ENCODE results near the gene DERL2. TPM values are rescaled to one million over a fixed set of nuclear protein-coding genes. Genes with fewer than 3 reads are reported as not detected.
A peak's percentile ranks its signal among the peaks of the same experiment; 100 is the strongest.

DERL2 gene
- total and polyA plus RNA-seq, 9 of the 15 experiments (the other 6 are each of a cell fraction or from before 2014, with no cell fraction given), result 11.5 to 105 (median 30.7) TPM

DNA sequence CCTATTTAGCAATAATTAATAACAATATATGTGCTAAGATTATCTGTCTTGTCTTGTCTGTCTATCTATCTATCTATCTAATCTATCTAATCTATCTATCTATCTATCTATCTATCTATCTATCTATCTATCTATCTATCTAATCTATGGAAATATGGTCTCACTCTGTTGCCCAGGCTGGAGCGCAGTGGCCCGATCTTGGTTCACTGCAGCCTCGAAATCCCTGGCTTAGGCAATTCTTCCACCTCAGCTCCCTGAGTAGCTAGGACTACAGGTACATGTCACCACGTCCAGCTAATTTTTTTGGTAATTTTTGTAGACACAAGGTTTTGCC, 45.1 kb upstream of the DERL2 start:
- FAIRE-seq (no peak), ATAC-seq (no peak), DNase-seq (ENCODE audit: extremely low read depth in 1 of 4, low spot score in 3 of 4) (no peak)
- no peaks in the 10 kb centered on the region for H3K9me3 ChIP-seq (replicated peaks; ENCODE audit: control insufficient read depth, insufficient read depth, low read depth, low read length)
- H3K9me1 ChIP-seq (ENCODE audit: control insufficient read depth, insufficient read depth, low read length), result peaks cover 3% of the 10 kb centered on the region
- H3K27ac ChIP-seq (ENCODE audit: extremely low read depth, low read depth, low read length), result no peak overlapping the region
- intact Hi-C loops (cut with micrococcal nuclease) (no loop called here), in situ Hi-C loops (cut with MboI) (no loop called here)
- ChIA-PET CTCF (ENCODE audit: low intra/inter-chr PET ratio) (no interaction called here), POLR2A (interaction anchor here (1.1 kb wide), 1 partner anchor 26 kb away, joined by 3 read pairs; no protein-coding TSS in a partner anchor)
- no peak overlapping the region for H3K9ac ChIP-seq (ENCODE audit: insufficient read depth in 1 of 2, low read depth in 2 of 2, low read length in 2 of 2)
- no peak overlapping the region for H3K4me3 ChIP-seq
- H2AFZ ChIP-seq (ENCODE audit: low read depth, low read length), result no peak overlapping the region
- H3K27me3 ChIP-seq (ENCODE audit: control insufficient read depth in 2 of 2, insufficient read depth in 2 of 2, low read length in 2 of 2), result no peaks in the 10 kb centered on the region
- peaks cover 73% of the 10 kb centered on the region; the same call in 2 of the 3 replicates for H3K36me3 ChIP-seq (ENCODE audit: control insufficient read depth, insufficient read depth, low read length)
- no peak overlapping the region for H3K4me2 ChIP-seq (ENCODE audit: insufficient read depth, low read length)
- H4K20me1 ChIP-seq (replicated peaks; ENCODE audit: control insufficient read depth, insufficient read depth, low read length), result no peaks in the 10 kb centered on the region
- no peaks in the 10 kb centered on the region; a peak in 1 of 5 replicates for H3K4me1 ChIP-seq (replicated peaks in 1 of 2; ENCODE audit: control insufficient read depth in 2 of 2, insufficient read depth in 2 of 2, low read length in 2 of 2)
- no peaks in the 10 kb centered on the region for H3K79me2 ChIP-seq (ENCODE audit: control insufficient read depth, insufficient read depth, low read length)
- WGBS (ENCODE audit: insufficient coverage, low coverage, missing lambda C conversion rate), result 98% methylated on average over 4 of the region's 4 CpGs
- no TSS peak for BruUV-seq (replicated peaks)
- no peak for TF ChIP-seq CHD4 (IDR thresholded peaks at IDR 0.05; ENCODE audit: insufficient read depth, insufficient replicate concordance, low read depth, low read length, poor library complexity, severe bottlenecking)
- TF ChIP-seq KAT7 (CRISPR knock-in tag; IDR thresholded peaks at IDR 0.05; ENCODE audit: borderline replicate concordance), result no peak
- no peak for TF ChIP-seq NFATC3 (IDR thresholded peaks at IDR 0.05)
- TF ChIP-seq ZNF511 (CRISPR knock-in tag; IDR thresholded peaks at IDR 0.05), result no peak
- no peak for TF ChIP-seq AFF4 (CRISPR knock-in tag; IDR thresholded peaks at IDR 0.05)
- no peak for TF ChIP-seq TAF1 (IDR thresholded peaks at IDR 0.05; ENCODE audit: control insufficient read depth, extremely low read depth, insufficient read depth, low read length, severe bottlenecking)
- TF ChIP-seq SIX5 (IDR thresholded peaks at IDR 0.05; ENCODE audit: borderline replicate concordance in 1 of 2, insufficient read depth in 1 of 2, low read depth in 1 of 2, low read length in 2 of 2), result no peak
- no peak for TF ChIP-seq CBFA2T2 (conservative IDR thresholded peaks at IDR 0.05)
- TF ChIP-seq, protein P1, sequence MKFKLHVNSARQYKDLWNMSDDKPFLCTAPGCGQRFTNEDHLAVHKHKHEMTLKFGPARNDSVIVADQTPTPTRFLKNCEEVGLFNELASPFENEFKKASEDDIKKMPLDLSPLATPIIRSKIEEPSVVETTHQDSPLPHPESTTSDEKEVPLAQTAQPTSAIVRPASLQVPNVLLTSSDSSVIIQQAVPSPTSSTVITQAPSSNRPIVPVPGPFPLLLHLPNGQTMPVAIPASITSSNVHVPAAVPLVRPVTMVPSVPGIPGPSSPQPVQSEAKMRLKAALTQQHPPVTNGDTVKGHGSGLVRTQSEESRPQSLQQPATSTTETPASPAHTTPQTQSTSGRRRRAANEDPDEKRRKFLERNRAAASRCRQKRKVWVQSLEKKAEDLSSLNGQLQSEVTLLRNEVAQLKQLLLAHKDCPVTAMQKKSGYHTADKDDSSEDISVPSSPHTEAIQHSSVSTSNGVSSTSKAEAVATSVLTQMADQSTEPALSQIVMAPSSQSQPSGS (CRISPR knock-in tag; IDR thresholded peaks at IDR 0.05), result no peak
- no peak for TF ChIP-seq STAT5A (IDR thresholded peaks at IDR 0.05; ENCODE audit: borderline replicate concordance, low read length)
- TF ChIP-seq GATA2 (CRISPR knock-in tag; IDR thresholded peaks at IDR 0.05), result peak; percentile 76; the same call in 1 of the 2 replicates
- no peak for TF ChIP-seq NR1H2 (CRISPR knock-in tag; IDR thresholded peaks at IDR 0.05)
- TF ChIP-seq NR2C1 (IDR thresholded peaks at IDR 0.05), result no peak
- no peak for TF ChIP-seq NR2C1 (tag; IDR thresholded peaks at IDR 0.05)
- TF ChIP-seq, protein P2, sequence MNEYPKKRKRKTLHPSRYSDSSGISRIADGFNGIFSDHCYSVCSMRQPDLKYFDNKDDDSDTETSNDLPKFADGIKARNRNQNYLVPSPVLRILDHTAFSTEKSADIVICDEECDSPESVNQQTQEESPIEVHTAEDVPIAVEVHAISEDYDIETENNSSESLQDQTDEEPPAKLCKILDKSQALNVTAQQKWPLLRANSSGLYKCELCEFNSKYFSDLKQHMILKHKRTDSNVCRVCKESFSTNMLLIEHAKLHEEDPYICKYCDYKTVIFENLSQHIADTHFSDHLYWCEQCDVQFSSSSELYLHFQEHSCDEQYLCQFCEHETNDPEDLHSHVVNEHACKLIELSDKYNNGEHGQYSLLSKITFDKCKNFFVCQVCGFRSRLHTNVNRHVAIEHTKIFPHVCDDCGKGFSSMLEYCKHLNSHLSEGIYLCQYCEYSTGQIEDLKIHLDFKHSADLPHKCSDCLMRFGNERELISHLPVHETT (CRISPR knock-in tag; conservative IDR thresholded peaks at IDR 0.05 in 1 of 2, IDR thresholded peaks at IDR 0.05 in 1 of 2), result no peak
